IMR-90 (cell line): ENCODE measurements around the gene NPAS3.

Source experiments
- FOS ChIP-seq: fragments of 150-350 bp; IDR thresholded peaks from 2 replicates; pipeline ENCODE4 v1.6.1; 2016; ENCODE audit warnings: low read depth, low read length
- POLR2A ChIP-seq: IDR thresholded peaks from 2 replicates; pipeline ENCODE4 v1.6.1; 2012; ENCODE audit warnings: mild to moderate bottlenecking, low read depth, low read length
- RAD21 ChIP-seq: IDR thresholded peaks from 2 replicates; pipeline ENCODE4 v1.6.1; 2012; ENCODE audit warnings: low read length, improper control_type of control experiment
- TF ChIP-seq, protein P1 (sequence below): conservative IDR thresholded peaks from 2 replicates; pipeline ENCODE4 v1.5.1; 2012; ENCODE audit warnings: mild to moderate bottlenecking, low read depth, low read length, improper control_type of control experiment

DNA sequence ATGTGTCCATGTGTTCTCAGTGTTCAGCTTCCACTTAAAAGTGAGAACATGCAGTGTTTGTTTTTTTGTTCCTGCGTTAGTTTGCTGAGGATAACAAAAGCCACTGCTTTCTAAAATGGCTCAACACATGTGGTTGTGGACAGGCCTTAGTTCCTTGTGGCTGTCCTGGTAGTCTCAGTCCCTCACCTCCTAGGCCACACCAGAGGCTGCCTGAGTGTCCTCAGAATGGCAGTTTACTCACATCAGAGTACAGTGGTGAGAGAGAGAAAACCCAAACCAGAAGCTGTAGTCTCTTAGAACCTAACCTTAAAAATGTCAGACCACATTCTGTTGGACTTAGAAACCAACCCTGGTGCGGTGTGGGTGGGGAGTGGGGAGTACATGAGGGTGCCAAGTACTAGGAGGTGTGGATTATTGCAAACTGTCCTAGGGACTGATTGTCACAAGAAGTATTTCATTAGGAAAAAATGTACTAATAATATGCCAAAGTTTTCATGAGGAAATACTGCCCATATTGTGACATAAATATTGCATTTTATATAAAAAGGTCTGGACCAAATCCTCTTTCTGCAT lies 30.4 kb downstream of the NPAS3 start:
- TF ChIP-seq, protein P1, sequence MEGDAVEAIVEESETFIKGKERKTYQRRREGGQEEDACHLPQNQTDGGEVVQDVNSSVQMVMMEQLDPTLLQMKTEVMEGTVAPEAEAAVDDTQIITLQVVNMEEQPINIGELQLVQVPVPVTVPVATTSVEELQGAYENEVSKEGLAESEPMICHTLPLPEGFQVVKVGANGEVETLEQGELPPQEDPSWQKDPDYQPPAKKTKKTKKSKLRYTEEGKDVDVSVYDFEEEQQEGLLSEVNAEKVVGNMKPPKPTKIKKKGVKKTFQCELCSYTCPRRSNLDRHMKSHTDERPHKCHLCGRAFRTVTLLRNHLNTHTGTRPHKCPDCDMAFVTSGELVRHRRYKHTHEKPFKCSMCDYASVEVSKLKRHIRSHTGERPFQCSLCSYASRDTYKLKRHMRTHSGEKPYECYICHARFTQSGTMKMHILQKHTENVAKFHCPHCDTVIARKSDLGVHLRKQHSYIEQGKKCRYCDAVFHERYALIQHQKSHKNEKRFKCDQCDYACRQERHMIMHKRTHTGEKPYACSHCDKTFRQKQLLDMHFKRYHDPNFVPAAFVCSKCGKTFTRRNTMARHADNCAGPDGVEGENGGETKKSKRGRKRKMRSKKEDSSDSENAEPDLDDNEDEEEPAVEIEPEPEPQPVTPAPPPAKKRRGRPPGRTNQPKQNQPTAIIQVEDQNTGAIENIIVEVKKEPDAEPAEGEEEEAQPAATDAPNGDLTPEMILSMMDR = no peak
- no peak for TF ChIP-seq RAD21
- TF ChIP-seq FOS = no peak
- no peak for TF ChIP-seq POLR2A
